Measurements from ENCODE around the gene MAN2A1. TPM values are rescaled to one million over a fixed set of nuclear protein-coding genes. Genes with fewer than 3 reads are reported as not detected.

The MAN2A1 gene
- total RNA-seq, 1 experiment from 2014 or later, result 78.0 TPM

GRCh38 chr5:109691996-109692395 is 2.3 kb downstream of the MAN2A1 start:
- no peak overlapping the region for H2BK120ac ChIP-seq (ENCODE audit: low read depth, low read length, poor library complexity, severe bottlenecking)
- H3K56ac ChIP-seq (ENCODE audit: insufficient read length, low read depth, low read length), result no peak overlapping the region
- peaks cover 53 to 61% of the 10 kb centered on the region in 2 experiments for H3K4me1 Mint-ChIP-seq
- no peak overlapping the region for H2AFZ ChIP-seq (ENCODE audit: low read length)
- H4K5ac ChIP-seq (ENCODE audit: insufficient read length, low read depth, low read length), result no peak overlapping the region
- H3K23me2 ChIP-seq (ENCODE audit: insufficient read length, low read depth, low read length, poor library complexity, severe bottlenecking), result peaks cover 8% of the 10 kb centered on the region
- peaks cover 3 to 8% of the 10 kb centered on the region in 2 experiments; a peak in 2 of 5 replicates for H3K9me3 Mint-ChIP-seq
- H3K4ac ChIP-seq (ENCODE audit: low read depth, low read length), result no peak overlapping the region
- H2BK15ac ChIP-seq (ENCODE audit: low read depth, low read length), result no peak overlapping the region
- peak overlapping the region; percentile 96 for H3K4me2 ChIP-seq (ENCODE audit: insufficient read depth, insufficient read length, low read length)
- H4K91ac ChIP-seq (ENCODE audit: insufficient read length, low read depth, low read length), result no peak overlapping the region
- no peak overlapping the region for H2BK20ac ChIP-seq (ENCODE audit: low read depth, low read length, poor library complexity, severe bottlenecking)
- TF ChIP-seq, protein P1, sequence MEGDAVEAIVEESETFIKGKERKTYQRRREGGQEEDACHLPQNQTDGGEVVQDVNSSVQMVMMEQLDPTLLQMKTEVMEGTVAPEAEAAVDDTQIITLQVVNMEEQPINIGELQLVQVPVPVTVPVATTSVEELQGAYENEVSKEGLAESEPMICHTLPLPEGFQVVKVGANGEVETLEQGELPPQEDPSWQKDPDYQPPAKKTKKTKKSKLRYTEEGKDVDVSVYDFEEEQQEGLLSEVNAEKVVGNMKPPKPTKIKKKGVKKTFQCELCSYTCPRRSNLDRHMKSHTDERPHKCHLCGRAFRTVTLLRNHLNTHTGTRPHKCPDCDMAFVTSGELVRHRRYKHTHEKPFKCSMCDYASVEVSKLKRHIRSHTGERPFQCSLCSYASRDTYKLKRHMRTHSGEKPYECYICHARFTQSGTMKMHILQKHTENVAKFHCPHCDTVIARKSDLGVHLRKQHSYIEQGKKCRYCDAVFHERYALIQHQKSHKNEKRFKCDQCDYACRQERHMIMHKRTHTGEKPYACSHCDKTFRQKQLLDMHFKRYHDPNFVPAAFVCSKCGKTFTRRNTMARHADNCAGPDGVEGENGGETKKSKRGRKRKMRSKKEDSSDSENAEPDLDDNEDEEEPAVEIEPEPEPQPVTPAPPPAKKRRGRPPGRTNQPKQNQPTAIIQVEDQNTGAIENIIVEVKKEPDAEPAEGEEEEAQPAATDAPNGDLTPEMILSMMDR (conservative IDR thresholded peaks at IDR 0.05), result no peak
- H2AK5ac ChIP-seq (ENCODE audit: insufficient read length, low read length), result no peak overlapping the region
- H3K36me3 Mint-ChIP-seq (ENCODE audit: insufficient read depth in 1 of 3, low read depth in 3 of 3), result peaks cover 11 to 15% (median 12%) of the 10 kb centered on the region in 3 experiments; a peak in 5 of 7 replicates
- no peak overlapping the region for H3K14ac ChIP-seq (ENCODE audit: insufficient read depth, low read length)
- no peaks in the 10 kb centered on the region for H3K9me3 ChIP-seq (ENCODE audit: control insufficient read depth, low read depth, low read length)
- H4K8ac ChIP-seq (replicated peaks; ENCODE audit: insufficient read length, low read depth, low read length), result no peak overlapping the region
- no peak overlapping the region for H3K23ac ChIP-seq (ENCODE audit: insufficient read length, low read depth, low read length)
- peak overlapping the region in 1 of 3 experiments; percentile 70; a peak in 1 of 7 replicates for H3K27ac Mint-ChIP-seq
- no peaks in the 10 kb centered on the region for H4K20me1 ChIP-seq (ENCODE audit: control insufficient read depth, insufficient read depth, insufficient read length)
- no peaks in the 10 kb centered on the region; the same call in 1 of the 2 replicates for H3K27me3 Mint-ChIP-seq (ENCODE audit: low read depth)
- no peak overlapping the region for H3K9ac ChIP-seq (ENCODE audit: extremely low read depth, insufficient read length, low read length)
- H2BK12ac ChIP-seq (ENCODE audit: insufficient read length, low read depth, low read length), result no peak overlapping the region
- no peak overlapping the region for H3K27ac ChIP-seq (ENCODE audit: insufficient read length, low read depth, low read length)
- H3K18ac ChIP-seq (ENCODE audit: insufficient read length, low read depth, low read length), result no peak overlapping the region
- WGBS (ENCODE audit: extremely low coverage, insufficient read length, low lambda C conversion rate), result no CpG with 5 or more reads among the region's 1 CpG
- no peaks in the 10 kb centered on the region for H3K27me3 ChIP-seq (ENCODE audit: insufficient read depth, low read length)
- no peak overlapping the region for H2BK5ac ChIP-seq (ENCODE audit: insufficient read length, low read length)
- peaks cover 3% of the 10 kb centered on the region for H3K79me1 ChIP-seq (ENCODE audit: insufficient read depth, low read depth, low read length, poor library complexity, severe bottlenecking)
- peaks cover 40% of the 10 kb centered on the region; the same call in 1 of the 2 replicates for H3K79me2 ChIP-seq (ENCODE audit: insufficient read depth, low read length)
- H3K4me3 Mint-ChIP-seq, result peak overlapping the region; percentile 94 to 97
- H3K4me1 ChIP-seq (ENCODE audit: insufficient read depth, low read length), result peaks cover 9% of the 10 kb centered on the region; the same call in 1 of the 2 replicates
- no peak for DNase-seq
- no peak overlapping the region for H3T11ph ChIP-seq (ENCODE audit: low read length)

All from H9 (cell line).